Hepatocyte (in vitro differentiated cells): ENCODE data around the gene NTNG1. TPM values are rescaled to one million over a fixed set of nuclear protein-coding genes. Genes with fewer than 3 reads are reported as not detected.

Experiments
- DNase-seq: peaks from one replicate; pipeline ENCODE4 v3.0.0-alpha.2; 2016; ENCODE audit warnings: low spot score
- H2AFZ ChIP-seq: fragments of 200-600 bp; sonication (generic); 2 replicates; pipeline ENCODE4 v1.6.0; 2016; ENCODE audit warnings: antibody characterized with exemption, mild to moderate bottlenecking
- H3K27ac ChIP-seq: fragments of 200-600 bp; sonication (generic); 2 replicates; pipeline ENCODE4 v1.5.1; 2016; ENCODE audit warnings: mild to moderate bottlenecking
- H3K27me3 ChIP-seq: fragments of 200-600 bp; sonication (generic); 2 replicates; pipeline ENCODE4 v1.6.1; 2016
- H3K36me3 ChIP-seq: fragments of 200-600 bp; sonication (generic); replicated peaks from 2 replicates; pipeline ENCODE4 v1.5.1; 2016; ENCODE audit warnings: low read depth; ENCODE audit not compliant: insufficient read depth
- H3K4me1 ChIP-seq: fragments of 200-600 bp; sonication (generic); 2 replicates; pipeline ENCODE4 v1.5.1; 2016; ENCODE audit warnings: mild to moderate bottlenecking, moderate library complexity; ENCODE audit not compliant: insufficient read depth
- H3K4me2 ChIP-seq: fragments of 200-600 bp; sonication (generic); 2 replicates; pipeline ENCODE4 v1.6.0; 2016
- H3K4me3 ChIP-seq: fragments of 200-600 bp; sonication (generic); 2 replicates; pipeline ENCODE4 v1.5.1; 2016; ENCODE audit warnings: mild to moderate bottlenecking
- H3K79me2 ChIP-seq: fragments of 200-600 bp; sonication (generic); 2 replicates; pipeline ENCODE4 v1.6.0; 2017; ENCODE audit warnings: mild to moderate bottlenecking
- H3K9me2 ChIP-seq: fragments of 200-600 bp; sonication (generic); replicated peaks from 2 replicates; pipeline ENCODE4 v1.6.0; 2017; ENCODE audit warnings: mild to moderate bottlenecking; ENCODE audit not compliant: insufficient read depth
- H3K9me3 ChIP-seq: fragments of 200-600 bp; sonication (generic); 2 replicates; pipeline ENCODE4 v1.5.1; 2016; ENCODE audit warnings: low read depth, mild to moderate bottlenecking
- H4K20me1 ChIP-seq: fragments of 200-600 bp; sonication (generic); 2 replicates; pipeline ENCODE4 v1.6.0; 2016; ENCODE audit warnings: mild to moderate bottlenecking; ENCODE audit not compliant: insufficient read depth, poor library complexity, severe bottlenecking
- EZH2 ChIP-seq: fragments of 200-600 bp; sonication (generic); IDR thresholded peaks from 2 replicates; pipeline ENCODE4 v1.6.1; 2016; ENCODE audit warnings: antibody characterized with exemption, mild to moderate bottlenecking, borderline replicate concordance
- EZH2phosphoT487 ChIP-seq: fragments of 200-600 bp; sonication (generic); IDR thresholded peaks from one replicate; pipeline ENCODE4 v1.6.1; 2018; ENCODE audit warnings: antibody characterized with exemption, mild to moderate bottlenecking, low read depth, moderate library complexity; ENCODE audit not compliant: unreplicated experiment, severe bottlenecking
- WGBS: methylation state at CpG from one replicate; pipeline ENCODE4 v1.1.6; 2016; ENCODE audit warnings: low lambda C conversion rate; ENCODE audit errors: missing lambda C conversion rate; 5-methylcytosine and 5-hydroxymethylcytosine counted together
- polyA plus RNA-seq: library from polyadenylated mRNA; unstranded; fragments of >200 nt; fragmentation: Nextera tagmentation; extraction: Ambion mirVana; gene quantifications from 2 replicates; pipeline ENCODE4 v1.2.1, GENCODE V29; 2016
- total RNA-seq: library from RNA; depleted of rRNA; stranded (reverse); fragments of >200 nt; gene quantifications from 2 replicates; pipeline ENCODE4 v1.2.3, GENCODE V29; 2014
- TF ChIP-seq, protein P1 (sequence below): fragments of 200-600 bp; sonication (generic); IDR thresholded peaks from 2 replicates; pipeline ENCODE4 v1.5.1; 2016; ENCODE audit warnings: antibody characterized with exemption, mild to moderate bottlenecking; ENCODE audit not compliant: poor library complexity

Gene NTNG1
- total and polyA plus RNA-seq, 2 experiments from 2014 or later = 1.4 to 3.9 TPM

DNA sequence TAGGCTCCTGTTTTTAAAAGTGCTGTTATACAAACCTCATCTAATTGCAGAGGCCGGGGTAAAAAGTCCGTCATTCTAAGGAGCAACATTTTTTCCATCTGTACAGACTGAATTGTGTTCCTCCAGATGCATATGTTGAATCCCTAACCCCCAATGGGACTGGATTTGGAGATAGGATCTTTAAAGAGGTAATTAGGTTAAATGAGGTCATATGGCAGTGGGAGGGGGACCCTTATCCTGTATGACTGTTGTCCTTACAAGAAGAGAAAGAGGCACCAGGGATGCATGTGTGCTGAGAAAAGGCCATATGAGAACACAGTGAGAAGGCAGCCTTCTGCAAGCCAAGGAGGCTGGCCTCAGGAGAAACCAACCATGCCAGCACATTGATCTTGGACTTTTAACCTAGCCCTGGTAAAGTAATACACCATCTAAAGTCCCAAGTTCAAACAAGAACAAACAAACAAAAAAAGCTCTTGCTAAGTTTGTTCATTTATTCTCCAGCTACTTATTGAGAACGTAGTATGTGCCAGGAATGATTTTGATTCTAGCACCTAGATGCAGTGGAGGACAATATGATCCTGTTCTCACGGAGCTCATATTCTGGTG lies 352.4 kb downstream of the NTNG1 start:
- 90% methylated on average over 4 of the region's 4 CpGs for WGBS
- Histone ChIP-seq H3K9me3 (no peaks in the 10 kb centered on the region), H4K20me1 (no peaks in the 10 kb centered on the region), H3K27me3 (no peaks in the 10 kb centered on the region), H3K4me1 (no peaks in the 10 kb centered on the region), H2AFZ (no peak overlapping the region), H3K36me3 (no peaks in the 10 kb centered on the region), H3K79me2 (no peaks in the 10 kb centered on the region), H3K9me2 (no peaks in the 10 kb centered on the region), H3K4me3 (no peak overlapping the region), H3K27ac (no peak overlapping the region), H3K4me2 (no peak overlapping the region)
- no peak for DNase-seq
- TF ChIP-seq, protein P1, sequence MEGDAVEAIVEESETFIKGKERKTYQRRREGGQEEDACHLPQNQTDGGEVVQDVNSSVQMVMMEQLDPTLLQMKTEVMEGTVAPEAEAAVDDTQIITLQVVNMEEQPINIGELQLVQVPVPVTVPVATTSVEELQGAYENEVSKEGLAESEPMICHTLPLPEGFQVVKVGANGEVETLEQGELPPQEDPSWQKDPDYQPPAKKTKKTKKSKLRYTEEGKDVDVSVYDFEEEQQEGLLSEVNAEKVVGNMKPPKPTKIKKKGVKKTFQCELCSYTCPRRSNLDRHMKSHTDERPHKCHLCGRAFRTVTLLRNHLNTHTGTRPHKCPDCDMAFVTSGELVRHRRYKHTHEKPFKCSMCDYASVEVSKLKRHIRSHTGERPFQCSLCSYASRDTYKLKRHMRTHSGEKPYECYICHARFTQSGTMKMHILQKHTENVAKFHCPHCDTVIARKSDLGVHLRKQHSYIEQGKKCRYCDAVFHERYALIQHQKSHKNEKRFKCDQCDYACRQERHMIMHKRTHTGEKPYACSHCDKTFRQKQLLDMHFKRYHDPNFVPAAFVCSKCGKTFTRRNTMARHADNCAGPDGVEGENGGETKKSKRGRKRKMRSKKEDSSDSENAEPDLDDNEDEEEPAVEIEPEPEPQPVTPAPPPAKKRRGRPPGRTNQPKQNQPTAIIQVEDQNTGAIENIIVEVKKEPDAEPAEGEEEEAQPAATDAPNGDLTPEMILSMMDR = no peak
- TF ChIP-seq EZH2phosphoT487 = no peak

DNA sequence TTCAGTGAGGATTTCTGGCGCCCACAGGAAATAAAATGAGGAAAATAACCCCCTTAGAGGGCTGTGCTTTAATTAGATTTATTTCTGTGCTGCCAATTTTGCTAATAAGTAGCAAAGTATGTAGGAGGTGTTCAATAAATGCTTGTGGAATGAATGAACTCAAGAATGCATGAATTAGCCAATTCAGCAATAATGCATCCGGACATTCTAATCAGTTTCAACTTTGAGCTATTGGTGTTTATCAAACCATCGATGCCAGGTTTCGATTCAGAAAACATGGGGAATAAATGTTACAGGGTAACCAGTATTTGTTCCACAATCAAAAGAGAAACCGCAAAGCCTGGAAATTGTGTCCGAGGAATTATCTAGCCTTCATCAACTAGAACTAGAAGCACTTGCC lies 353.2 kb downstream of the NTNG1 start:
- Histone ChIP-seq H3K79me2 (no peaks in the 10 kb centered on the region), H2AFZ (no peak overlapping the region), H3K36me3 (no peaks in the 10 kb centered on the region), H3K4me3 (no peak overlapping the region), H3K4me1 (no peaks in the 10 kb centered on the region), H4K20me1 (no peaks in the 10 kb centered on the region), H3K27ac (no peak overlapping the region), H3K9me2 (no peaks in the 10 kb centered on the region), H3K4me2 (no peak overlapping the region), H3K27me3 (no peaks in the 10 kb centered on the region), H3K9me3 (no peaks in the 10 kb centered on the region)
- DNase-seq = no peak
- TF ChIP-seq EZH2 (no peak), EZH2phosphoT487 (no peak)
- TF ChIP-seq, protein P1 = no peak
- 96% methylated on average over 6 of the region's 6 CpGs for WGBS

DNA sequence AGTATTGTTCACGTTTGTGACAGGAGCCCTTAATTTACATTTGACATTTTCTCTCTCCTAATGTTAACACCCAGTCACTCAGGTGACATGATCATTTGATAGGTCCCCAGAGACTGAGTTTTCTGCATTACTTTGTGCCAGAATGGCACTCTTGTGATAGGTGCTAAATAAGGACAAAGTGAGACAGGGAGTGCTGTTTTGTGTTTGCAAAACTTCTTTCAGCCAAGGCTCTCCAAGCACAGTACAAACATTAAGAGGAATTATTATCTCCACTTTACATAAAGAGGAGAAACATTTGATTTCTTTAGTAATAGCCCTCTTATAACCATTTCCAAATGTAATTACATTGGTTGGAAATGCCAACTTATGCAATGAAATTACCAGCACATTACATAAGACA lies 355.2 kb downstream of the NTNG1 start:
- H3K9me2 ChIP-seq = no peaks in the 10 kb centered on the region
- H3K9me3 ChIP-seq = no peaks in the 10 kb centered on the region
- H4K20me1 ChIP-seq = no peaks in the 10 kb centered on the region
- no peak overlapping the region for H3K4me2 ChIP-seq
- H3K79me2 ChIP-seq = no peaks in the 10 kb centered on the region
- WGBS = 55% methylated on average over 1 of the region's 1 CpG
- no peaks in the 10 kb centered on the region for H3K36me3 ChIP-seq
- H3K27ac ChIP-seq = no peak overlapping the region
- no peaks in the 10 kb centered on the region for H3K27me3 ChIP-seq
- no peak for DNase-seq
- H3K4me3 ChIP-seq = no peak overlapping the region
- TF ChIP-seq, protein P1 = no peak
- H2AFZ ChIP-seq = no peak overlapping the region
- no peaks in the 10 kb centered on the region for H3K4me1 ChIP-seq
